Measurements from ENCODE around the gene SPAG7. TPM values are rescaled to one million over a fixed set of nuclear protein-coding genes. Genes with fewer than 3 reads are reported as not detected.

Gene SPAG7
- total and polyA plus RNA-seq, 9 donors: 77.7 to 122 (median 103) TPM

DNA sequence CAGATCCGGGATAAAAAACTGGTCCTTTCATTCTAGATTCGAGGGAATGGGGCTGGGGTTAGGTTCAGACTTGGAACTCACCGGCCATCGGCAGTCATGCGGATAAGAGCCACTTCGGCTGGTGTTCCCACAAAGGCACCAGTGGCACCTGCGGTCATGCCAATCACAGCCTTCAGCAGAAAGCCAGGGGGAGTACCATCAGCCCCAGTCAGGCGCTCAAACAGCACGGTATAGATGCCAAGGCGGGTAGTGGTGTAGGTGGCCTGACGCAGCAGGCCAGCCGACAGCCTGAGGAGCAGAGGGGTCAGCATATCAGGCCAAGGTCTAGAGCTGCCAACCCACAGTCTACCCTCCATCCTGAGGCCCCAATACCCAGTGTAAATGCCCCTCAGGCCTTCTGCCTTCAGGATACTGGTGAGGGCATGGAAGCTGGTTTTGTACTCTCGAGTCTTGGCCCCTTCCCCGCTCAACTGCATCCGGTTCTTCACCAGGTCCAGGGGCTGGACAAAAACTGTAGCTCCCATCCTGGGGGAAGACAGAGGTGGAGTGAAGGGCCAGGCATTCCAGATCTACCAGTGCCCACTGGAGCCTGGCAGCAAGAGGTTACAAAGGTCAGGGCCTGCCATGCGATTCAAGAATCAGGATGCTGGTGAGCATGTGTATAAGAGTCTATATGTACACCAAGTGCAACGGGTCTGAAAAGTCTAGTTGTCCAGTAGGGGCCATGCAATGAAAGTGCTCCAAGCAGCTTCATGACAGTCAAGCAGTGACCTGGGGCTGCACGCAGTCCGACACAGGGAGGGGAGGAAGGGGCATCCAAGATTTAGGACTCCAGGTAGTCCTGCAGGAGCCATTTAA, 28.7 kb downstream of the SPAG7 start:
- 48% methylated on average over 13 of the region's 19 CpGs for WGBS (ENCODE audit: insufficient coverage)
- no peak for DNase-seq
- Histone ChIP-seq H3K36me3 (ENCODE audit: control insufficient read depth, insufficient read depth, low read length) (peaks cover 54% of the 10 kb centered on the region), H3K27me3 (ENCODE audit: control insufficient read depth, insufficient read depth, low read length) (no peaks in the 10 kb centered on the region), H3K4me1 (ENCODE audit: control insufficient read depth, insufficient read depth, low read length) (peaks cover 32% of the 10 kb centered on the region), H3K9me3 (replicated peaks; ENCODE audit: control insufficient read depth, low read depth, low read length) (no peaks in the 10 kb centered on the region), H3K4me3 (ENCODE audit: low read length) (peak overlapping the region; percentile 73), H3K27ac (ENCODE audit: low read length) (peak overlapping the region; percentile 88)

DNA sequence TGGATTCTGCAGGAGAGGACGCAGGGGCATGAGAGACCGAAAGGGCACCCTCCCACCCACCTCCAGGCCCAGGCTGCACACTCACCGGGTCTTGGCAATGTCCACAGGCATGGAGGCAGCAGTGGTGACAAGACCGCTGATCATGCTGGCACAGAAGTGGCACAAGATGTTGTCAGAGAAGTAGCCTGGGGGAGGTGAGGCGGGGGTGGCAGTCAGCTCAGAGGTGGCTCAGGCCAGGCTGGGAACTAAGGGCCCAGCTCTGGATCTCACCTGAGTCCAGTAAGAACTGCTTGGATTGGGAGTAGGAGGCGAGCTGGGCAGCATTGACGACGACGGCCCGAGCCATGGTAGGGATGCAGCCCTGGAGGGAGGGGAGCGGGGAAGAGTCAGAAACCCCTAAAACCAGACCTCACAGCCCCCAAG, 29.5 kb downstream of the SPAG7 start:
- Histone ChIP-seq H3K9me3 (replicated peaks; ENCODE audit: control insufficient read depth, low read depth, low read length) (no peaks in the 10 kb centered on the region), H3K4me1 (ENCODE audit: control insufficient read depth, insufficient read depth, low read length) (peaks cover 33% of the 10 kb centered on the region), H3K4me3 (ENCODE audit: low read length) (no peak overlapping the region), H3K36me3 (ENCODE audit: control insufficient read depth, insufficient read depth, low read length) (peaks cover 46% of the 10 kb centered on the region), H3K27ac (ENCODE audit: low read length) (no peak overlapping the region), H3K27me3 (ENCODE audit: control insufficient read depth, insufficient read depth, low read length) (no peaks in the 10 kb centered on the region)
- 98% methylated on average over 5 of the region's 11 CpGs for WGBS (ENCODE audit: insufficient coverage)
- DNase-seq: no peak

DNA sequence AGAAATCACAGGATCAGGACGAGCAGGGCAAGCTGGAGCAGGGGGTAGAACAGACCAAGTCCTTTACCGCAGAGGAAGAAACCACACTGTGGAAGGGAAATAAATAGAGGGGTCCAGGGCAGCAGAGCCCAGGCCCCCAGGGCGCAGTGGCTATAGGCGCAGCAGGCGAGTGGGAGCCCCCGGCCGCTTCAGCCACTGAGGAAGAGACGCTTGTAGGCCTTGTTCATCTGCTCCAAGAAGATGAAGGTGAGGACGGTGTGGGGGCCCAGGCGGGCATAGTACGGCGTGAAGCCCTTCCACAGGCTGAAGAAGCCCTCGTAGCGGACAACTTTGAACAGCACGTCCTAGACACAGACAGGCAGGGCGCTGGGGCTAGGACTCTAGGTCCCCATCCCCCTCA, 30.1 kb downstream of the SPAG7 start:
- H3K27ac ChIP-seq (ENCODE audit: low read length): no peak overlapping the region
- no peak for DNase-seq

DNA sequence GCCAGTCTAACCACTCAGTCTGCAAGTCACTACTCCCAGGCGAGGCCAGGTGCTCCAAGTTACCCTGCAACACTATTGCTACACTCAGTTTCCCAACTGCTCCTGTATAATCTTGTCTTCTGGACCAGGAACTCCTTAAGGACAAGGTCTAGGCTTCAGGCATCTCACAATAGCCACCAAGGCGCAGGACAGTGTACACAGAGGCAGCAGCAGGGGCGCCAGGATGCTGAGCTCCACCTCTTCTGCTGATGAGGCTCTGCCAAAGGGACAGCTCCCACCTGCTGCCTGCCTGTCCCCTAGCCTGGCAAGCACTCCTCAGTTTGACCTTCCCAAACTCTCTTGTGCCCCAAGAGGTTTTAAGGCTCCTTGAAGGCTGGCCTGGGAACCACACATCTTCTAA, 31.2 kb downstream of the SPAG7 start:
- H3K27ac ChIP-seq (ENCODE audit: low read length): no peak overlapping the region
- no peaks in the 10 kb centered on the region for H3K9me3 ChIP-seq (replicated peaks; ENCODE audit: control insufficient read depth, low read depth, low read length)
- H3K4me1 ChIP-seq (ENCODE audit: control insufficient read depth, insufficient read depth, low read length): peaks cover 29% of the 10 kb centered on the region
- no peak overlapping the region for H3K4me3 ChIP-seq (ENCODE audit: low read length)
- no peaks in the 10 kb centered on the region for H3K27me3 ChIP-seq (ENCODE audit: control insufficient read depth, insufficient read depth, low read length)
- no peak for DNase-seq
- WGBS (ENCODE audit: insufficient coverage): 97% methylated on average over 3 of the region's 3 CpGs
- H3K36me3 ChIP-seq (ENCODE audit: control insufficient read depth, insufficient read depth, low read length): peaks cover 32% of the 10 kb centered on the region

More for the DNA sequence above, 30.1 kb downstream of the SPAG7 start:
- WGBS (ENCODE audit: insufficient coverage): 97% methylated on average over 16 of the region's 16 CpGs
- Histone ChIP-seq H3K4me3 (ENCODE audit: low read length) (no peak overlapping the region), H3K36me3 (ENCODE audit: control insufficient read depth, insufficient read depth, low read length) (peaks cover 41% of the 10 kb centered on the region), H3K4me1 (ENCODE audit: control insufficient read depth, insufficient read depth, low read length) (peaks cover 33% of the 10 kb centered on the region), H3K9me3 (replicated peaks; ENCODE audit: control insufficient read depth, low read depth, low read length) (no peaks in the 10 kb centered on the region), H3K27me3 (ENCODE audit: control insufficient read depth, insufficient read depth, low read length) (no peaks in the 10 kb centered on the region)

DNA sequence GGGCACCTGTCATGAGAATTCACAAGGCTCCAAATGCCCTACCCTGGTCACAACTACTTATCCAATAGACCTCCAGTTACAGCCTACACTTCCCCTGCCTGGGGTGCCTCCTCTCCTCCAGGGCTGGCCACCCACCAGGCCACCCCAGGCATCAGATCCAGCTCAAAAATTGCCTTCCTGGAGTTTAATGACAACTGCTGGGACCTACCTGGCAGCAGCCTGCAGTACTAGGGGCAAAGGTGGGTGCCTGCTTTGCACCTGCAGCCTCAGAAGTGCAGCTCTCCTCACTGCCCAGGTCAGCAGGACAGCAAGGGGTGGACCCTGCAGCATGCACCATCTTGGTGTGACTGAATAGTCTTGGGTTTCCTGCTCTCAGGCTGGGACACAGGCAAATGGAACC, 32.0 kb downstream of the SPAG7 start:
- H3K27me3 ChIP-seq (ENCODE audit: control insufficient read depth, insufficient read depth, low read length): no peaks in the 10 kb centered on the region
- H3K4me1 ChIP-seq (ENCODE audit: control insufficient read depth, insufficient read depth, low read length): peaks cover 21% of the 10 kb centered on the region
- peaks cover 31% of the 10 kb centered on the region for H3K36me3 ChIP-seq (ENCODE audit: control insufficient read depth, insufficient read depth, low read length)
- H3K4me3 ChIP-seq (ENCODE audit: low read length): no peak overlapping the region
- no peaks in the 10 kb centered on the region for H3K9me3 ChIP-seq (replicated peaks; ENCODE audit: control insufficient read depth, low read depth, low read length)
- H3K27ac ChIP-seq (ENCODE audit: low read length): no peak overlapping the region
- DNase-seq: no peak

DNA sequence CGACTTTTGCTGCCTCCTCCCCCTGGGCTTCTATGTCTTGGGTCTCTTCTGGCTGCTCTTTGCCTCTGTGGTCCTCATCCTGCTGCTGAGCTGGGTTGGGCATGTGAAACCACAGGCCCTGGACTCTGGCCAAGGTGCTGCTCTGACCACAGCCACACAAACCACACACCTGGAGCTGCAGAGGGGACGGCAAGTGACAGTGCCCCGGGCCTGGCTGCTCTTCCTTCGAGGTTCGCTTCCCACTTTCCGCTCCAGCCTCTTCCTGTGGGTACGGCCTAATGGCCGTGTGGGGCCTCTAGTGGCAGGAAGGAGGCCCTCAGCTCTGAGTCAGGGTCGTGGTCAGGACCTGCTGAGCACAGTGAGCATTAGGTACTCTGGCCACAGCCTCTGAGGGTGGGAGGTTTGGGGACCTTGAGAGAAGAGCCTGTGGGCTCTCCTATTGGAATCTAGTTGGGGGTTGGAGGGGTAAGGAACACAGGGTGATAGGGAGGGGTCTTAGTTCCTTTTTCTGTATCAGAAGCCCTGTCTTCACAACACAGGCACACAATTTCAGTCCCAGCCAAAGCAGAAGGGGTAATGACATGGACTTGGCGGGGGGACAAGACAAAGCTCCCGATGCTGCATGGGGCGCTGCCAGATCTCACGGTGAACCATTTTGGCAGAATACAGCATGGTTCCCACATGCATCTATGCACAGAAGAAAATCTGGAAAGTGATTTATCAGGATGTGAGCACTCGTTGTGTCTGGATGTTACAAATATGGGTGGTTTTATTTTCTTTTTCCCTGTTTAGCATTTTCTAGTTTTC, 33.2 kb downstream of the SPAG7 start:
- Histone ChIP-seq H3K4me1 (ENCODE audit: control insufficient read depth, insufficient read depth, low read length) (peaks cover 20% of the 10 kb centered on the region), H3K4me3 (ENCODE audit: low read length) (no peak overlapping the region), H3K27me3 (ENCODE audit: control insufficient read depth, insufficient read depth, low read length) (no peaks in the 10 kb centered on the region), H3K27ac (ENCODE audit: low read length) (no peak overlapping the region), H3K9me3 (replicated peaks; ENCODE audit: control insufficient read depth, low read depth, low read length) (no peaks in the 10 kb centered on the region), H3K36me3 (ENCODE audit: control insufficient read depth, insufficient read depth, low read length) (peaks cover 31% of the 10 kb centered on the region)
- WGBS (ENCODE audit: insufficient coverage): 19% methylated on average over 9 of the region's 14 CpGs
- no peak for DNase-seq

DNA sequence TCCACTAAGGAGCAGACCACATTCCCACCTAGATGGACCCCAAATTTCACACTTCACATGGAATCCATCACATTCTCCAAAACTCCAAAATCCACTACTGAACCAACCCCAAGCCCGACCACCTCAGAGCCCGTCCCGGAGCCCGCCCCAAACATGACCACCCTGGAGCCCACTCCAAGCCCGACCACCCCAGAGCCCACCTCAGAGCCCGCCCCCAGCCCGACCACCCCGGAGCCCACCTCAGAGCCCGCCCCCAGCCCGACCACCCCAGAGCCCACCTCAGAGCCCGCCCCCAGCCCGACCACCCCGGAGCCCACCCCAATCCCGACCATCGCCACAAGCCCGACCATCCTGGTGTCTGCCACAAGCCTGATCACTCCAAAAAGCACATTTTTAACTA, 34.0 kb downstream of the SPAG7 start:
- no peak overlapping the region for H3K4me3 ChIP-seq (ENCODE audit: low read length)
- peaks cover 12% of the 10 kb centered on the region for H3K4me1 ChIP-seq (ENCODE audit: control insufficient read depth, insufficient read depth, low read length)
- peaks cover 31% of the 10 kb centered on the region for H3K36me3 ChIP-seq (ENCODE audit: control insufficient read depth, insufficient read depth, low read length)
- H3K27me3 ChIP-seq (ENCODE audit: control insufficient read depth, insufficient read depth, low read length): no peaks in the 10 kb centered on the region
- no peaks in the 10 kb centered on the region for H3K9me3 ChIP-seq (replicated peaks; ENCODE audit: control insufficient read depth, low read depth, low read length)
- no peak overlapping the region for H3K27ac ChIP-seq (ENCODE audit: low read length)
- 91% methylated on average over 4 of the region's 16 CpGs for whole genome bisulfite sequencing (ENCODE audit: insufficient coverage)
- no peak for DNase-seq

DNA sequence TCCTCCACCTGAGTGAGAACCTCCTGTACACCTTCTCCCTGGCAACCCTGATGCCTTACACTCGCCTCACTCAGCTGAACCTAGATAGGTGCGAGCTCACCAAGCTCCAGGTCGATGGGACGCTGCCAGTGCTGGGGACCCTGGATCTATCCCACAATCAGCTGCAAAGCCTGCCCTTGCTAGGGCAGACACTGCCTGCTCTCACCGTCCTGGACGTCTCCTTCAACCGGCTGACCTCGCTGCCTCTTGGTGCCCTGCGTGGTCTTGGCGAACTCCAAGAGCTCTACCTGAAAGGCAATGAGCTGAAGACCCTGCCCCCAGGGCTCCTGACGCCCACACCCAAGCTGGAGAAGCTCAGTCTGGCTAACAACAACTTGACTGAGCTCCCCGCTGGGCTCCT, 34.9 kb downstream of the SPAG7 start:
- no peak for DNase-seq
- Histone ChIP-seq H3K27ac (ENCODE audit: low read length) (no peak overlapping the region), H3K4me1 (ENCODE audit: control insufficient read depth, insufficient read depth, low read length) (peaks cover 8% of the 10 kb centered on the region), H3K36me3 (ENCODE audit: control insufficient read depth, insufficient read depth, low read length) (peaks cover 22% of the 10 kb centered on the region), H3K4me3 (ENCODE audit: low read length) (no peak overlapping the region), H3K27me3 (ENCODE audit: control insufficient read depth, insufficient read depth, low read length) (no peaks in the 10 kb centered on the region), H3K9me3 (replicated peaks; ENCODE audit: control insufficient read depth, low read depth, low read length) (no peaks in the 10 kb centered on the region)
- 91% methylated on average over 12 of the region's 12 CpGs for WGBS (ENCODE audit: insufficient coverage)

DNA sequence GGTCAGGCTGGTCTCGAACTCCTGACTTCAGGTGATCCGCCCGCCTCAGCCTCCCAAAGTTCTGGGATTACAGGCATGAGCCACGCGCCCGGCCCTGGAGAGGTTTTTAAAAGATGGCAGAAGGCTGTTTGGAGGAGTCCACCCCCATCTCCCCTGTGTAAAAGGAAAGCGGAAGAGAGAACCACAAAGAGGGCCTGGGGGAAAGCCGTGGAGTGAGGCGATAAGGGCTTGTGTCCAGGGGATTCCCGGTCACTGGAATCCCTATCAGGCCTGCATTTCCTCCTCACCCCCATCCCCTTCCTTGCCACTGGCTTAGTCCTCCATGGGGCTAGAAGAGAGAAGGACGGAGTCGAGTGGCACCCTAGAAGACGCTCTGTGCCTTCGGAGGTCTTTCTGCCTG, 35.7 kb downstream of the SPAG7 start, which contains the start of gene GP1BA:
GP1BA (plus strand) TSS at position 315 of the 400 bp plus-strand sequence. CDS start 328 bp downstream, outside the sequence.
- Histone ChIP-seq H3K27ac (ENCODE audit: low read length) (no peak within 1 kb of the TSS), H3K36me3 (ENCODE audit: control insufficient read depth, insufficient read depth, low read length) (peaks cover 14% of the 10 kb centered on the region), H3K4me1 (ENCODE audit: control insufficient read depth, insufficient read depth, low read length) (peaks cover 8% of the 10 kb centered on the region), H3K27me3 (ENCODE audit: control insufficient read depth, insufficient read depth, low read length) (no peaks in the 10 kb centered on the region), H3K4me3 (ENCODE audit: low read length) (no peak within 1 kb of the TSS), H3K9me3 (replicated peaks; ENCODE audit: control insufficient read depth, low read depth, low read length) (no peaks in the 10 kb centered on the region)
- 88% methylated on average over 5 of the region's 14 CpGs for WGBS (ENCODE audit: insufficient coverage)
- DNase-seq: no peak

DNA sequence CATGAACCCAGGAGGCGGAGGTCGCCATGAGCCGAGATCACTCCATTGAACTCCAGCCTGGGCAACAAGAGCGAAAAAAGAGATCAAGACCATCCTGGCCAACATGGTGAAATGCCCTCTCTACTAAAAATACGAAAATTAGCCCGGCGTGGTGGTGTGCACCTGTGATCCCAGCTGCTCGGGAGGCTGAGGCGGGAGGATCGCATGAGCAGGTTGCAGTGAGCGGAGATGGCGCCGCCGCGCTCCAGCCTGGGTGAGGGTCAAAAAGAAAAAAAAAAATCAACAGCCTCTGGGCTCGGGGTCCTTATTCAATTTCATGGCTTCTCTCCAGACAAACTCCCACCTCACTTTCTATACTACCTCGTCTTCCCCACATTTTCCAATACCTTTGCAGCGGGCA, 38.7 kb downstream of the SPAG7 start:
- 96% methylated on average over 12 of the region's 18 CpGs for WGBS (ENCODE audit: insufficient coverage)
- H3K36me3 ChIP-seq (ENCODE audit: control insufficient read depth, insufficient read depth, low read length): no peaks in the 10 kb centered on the region
- no peaks in the 10 kb centered on the region for H3K27me3 ChIP-seq (ENCODE audit: control insufficient read depth, insufficient read depth, low read length)
- peaks cover under 1% of the 10 kb centered on the region for H3K4me1 ChIP-seq (ENCODE audit: control insufficient read depth, insufficient read depth, low read length)
- no peak for DNase-seq
- no peak overlapping the region for H3K4me3 ChIP-seq (ENCODE audit: low read length)
- H3K9me3 ChIP-seq (replicated peaks; ENCODE audit: control insufficient read depth, low read depth, low read length): no peaks in the 10 kb centered on the region
- no peak overlapping the region for H3K27ac ChIP-seq (ENCODE audit: low read length)
